Ovary (tissue), 9 donors: ENCODE measurements around the gene DRD1. TPM values are rescaled to one million over a fixed set of nuclear protein-coding genes. Genes with fewer than 3 reads are reported as not detected.

Experiments
- DNase-seq, 5 donors: peaks; one replicate each; pipeline ENCODE4 v3.0.0-alpha.2; 2019 to 2020
- H3K27ac ChIP-seq, 2 donors: fragments of 200-600 bp; one replicate each; pipeline versions ENCODE4 v1.5.1 to v1.8.0; 2019 to 2022
- H3K27me3 ChIP-seq: fragments of 200-600 bp; one replicate; pipeline ENCODE4 v1.8.0; 2022
- H3K36me3 ChIP-seq: fragments of 200-600 bp; sonication (generic); one replicate; pipeline ENCODE4 v1.5.1; 2019
- H3K4me1 ChIP-seq: one replicate; pipeline ENCODE4 v1.8.1; 2013; ENCODE audit warnings: mild to moderate bottlenecking, moderate library complexity; ENCODE audit not compliant: insufficient read depth
- H3K4me3 ChIP-seq: fragments of 200-600 bp; sonication (generic); one replicate; pipeline ENCODE4 v1.5.1; 2017
- H3K9me3 ChIP-seq, 2 donors: fragments of 200-600 bp in 1 of 2; sonication (generic) in 1 of 2; one replicate each; pipeline versions ENCODE4 v1.5.1 to v1.8.1; 2013 to 2019; ENCODE audit warnings: mild to moderate bottlenecking in 1 of 2, moderate library complexity in 1 of 2
- CTCF ChIP-seq, 3 donors: fragments of 450-650 bp in 2 of 3; fragments of 200-600 bp in 1 of 3; IDR thresholded peaks; one replicate each; pipeline versions ENCODE4 v1.5.1 to v1.8.0; 2016 to 2022; ENCODE audit warnings: antibody characterized with exemption in 3 of 3, mild to moderate bottlenecking in 1 of 3
- EP300 ChIP-seq: sonication (generic); formaldehyde crosslinking; IDR thresholded peaks from one replicate; pipeline ENCODE4 v1.6.1; 2017; ENCODE audit warnings: antibody characterized with exemption
- POLR2A ChIP-seq: fragments of 450-650 bp; IDR thresholded peaks from one replicate; pipeline ENCODE4 v1.6.1; 2017; ENCODE audit warnings: antibody characterized with exemption, mild to moderate bottlenecking, moderate library complexity
- WGBS, 3 donors: extraction: QIAGEN DNeasy Blood & Tissue Kit in 1 of 3; methylation state at CpG; one replicate each; pipeline versions ENCODE4 v1.1.5 to v1.1.7; 2013 to 2017; 5-methylcytosine and 5-hydroxymethylcytosine counted together
- intact Hi-C, 4 donors: fragments of 100-400 bp; cut with DNase I; formaldehyde crosslinking; loops; one replicate each; pipeline versions ENCODE4 v1.11.0 to v1.15.1; 2022 to 2023
- polyA plus RNA-seq, 2 donors: library from polyadenylated mRNA; stranded (reverse); fragments of 200-250 nt in 1 of 2; fragments of 350-450 nt in 1 of 2; fragmentation: Illumina TruSeq in 1 of 2; extraction: RNeasy Lipid Tissue Mini Kit (QIAGEN cat#74804) in 1 of 2; gene quantifications; one replicate each; pipeline ENCODE4 v1.2.3, GENCODE V29; 2013 to 2014
- total RNA-seq, 7 donors: library from RNA; depleted of rRNA in 2 of 7; stranded (reverse); fragments of >200 nt in 2 of 7; fragmentation: NEBNext Ultra II Directional in 3 of 7; extraction: Animal tissue kit (Norgen Biotek cat#: 25700) in 3 of 7; gene quantifications; one replicate each; pipeline versions ENCODE4 v1.1.0 to v1.2.4, GENCODE V29; 2016 to 2023
- donor health status: DM: no; HTN: no; CAD: no; lungs with moderate emphysema.
- donor health status: DM: no; HTN: no; CAD: no.
- donor health status: Bipolar disorder and iron deficiency.
- donor health status: DM: yes; HTN: yes; CAD: no.
- donor health status: DM: no; HTN: no; CAD: no.
- donor health status: DM: yes; HTN: yes; CAD: no.

Gene DRD1
- total and polyA plus RNA-seq, 9 donors, result 0.10 to 0.42 (median 0.15) TPM; not detected in 1

- no peak for DNase-seq
- Histone ChIP-seq H3K27me3 (no peaks in the 10 kb centered on the region), H3K4me3 (no peak overlapping the region), H3K9me3 (no peaks in the 10 kb centered on the region), H3K4me1 (peaks cover 9% of the 10 kb centered on the region), H3K27ac (no peak overlapping the region), H3K36me3 (no peaks in the 10 kb centered on the region)
- 58 to 67% (median 66%) methylated on average over 5 of the region's 5 CpGs for WGBS, 3 donors
- intact Hi-C loops, result no loop called here
- TF ChIP-seq CTCF (IDR thresholded peaks at IDR 0.05), result no peak
- TF ChIP-seq POLR2A, result no peak
These were observed 33.5 kb upstream of the DRD1 start for GRCh38 chr5:175477440-175477839.

DNA sequence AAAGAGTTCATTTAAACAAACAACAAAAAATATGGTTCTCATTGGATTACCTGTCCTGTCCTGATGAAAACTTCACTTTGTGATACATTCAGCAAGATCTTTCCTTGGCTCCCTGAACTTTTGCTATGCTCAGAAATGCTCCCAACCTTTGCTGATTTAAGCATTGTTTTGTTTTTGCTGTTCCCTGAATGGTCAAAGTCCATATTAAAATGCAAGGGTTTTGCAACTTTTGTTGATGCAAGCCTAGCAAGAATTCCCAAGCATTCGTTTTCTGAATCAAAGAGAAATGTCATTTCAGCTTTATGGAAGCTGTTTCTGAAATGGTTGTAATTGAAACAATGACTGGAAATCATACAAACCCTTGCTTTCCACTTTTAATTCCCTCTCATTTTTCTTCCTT lies 31.3 kb upstream of the DRD1 start:
- intact Hi-C loops, result no loop called here
- WGBS, 3 donors, result 31 to 57% (median 34%) methylated on average over 1 of the region's 1 CpG
- Histone ChIP-seq H3K4me3 (no peak overlapping the region), H3K9me3 (no peaks in the 10 kb centered on the region), H3K36me3 (no peaks in the 10 kb centered on the region), H3K27me3 (no peaks in the 10 kb centered on the region), H3K27ac (no peak overlapping the region), H3K4me1 (peaks cover 7% of the 10 kb centered on the region)
- no peak for TF ChIP-seq EP300
- TF ChIP-seq CTCF (IDR thresholded peaks at IDR 0.05), result no peak
- TF ChIP-seq POLR2A, result no peak
- no peak for DNase-seq

GRCh38 chr5:175472378-175472777 lies 28.4 kb upstream of the DRD1 start:
- Histone ChIP-seq H3K4me3 (no peak overlapping the region), H3K4me1 (no peaks in the 10 kb centered on the region), H3K36me3 (no peaks in the 10 kb centered on the region), H3K27ac (no peak overlapping the region), H3K9me3 (no peaks in the 10 kb centered on the region), H3K27me3 (no peaks in the 10 kb centered on the region)
- TF ChIP-seq CTCF (IDR thresholded peaks at IDR 0.05) (no peak), EP300 (no peak), POLR2A (no peak)
- no peak for DNase-seq
- intact Hi-C loops, result no loop called here

- Histone ChIP-seq H3K4me1 (no peaks in the 10 kb centered on the region), H3K36me3 (no peaks in the 10 kb centered on the region), H3K27me3 (no peaks in the 10 kb centered on the region), H3K27ac (no peak overlapping the region), H3K4me3 (no peak overlapping the region), H3K9me3 (no peaks in the 10 kb centered on the region)
- no peak for DNase-seq
- intact Hi-C loops, result no loop called here
- 64 to 78% (median 69%) methylated on average over 6 of the region's 6 CpGs for WGBS, 3 donors
- TF ChIP-seq EP300 (no peak), POLR2A (no peak), CTCF (IDR thresholded peaks at IDR 0.05) (no peak)
These were observed 27.6 kb upstream of the DRD1 start for GRCh38 chr5:175471628-175472027.

DNA sequence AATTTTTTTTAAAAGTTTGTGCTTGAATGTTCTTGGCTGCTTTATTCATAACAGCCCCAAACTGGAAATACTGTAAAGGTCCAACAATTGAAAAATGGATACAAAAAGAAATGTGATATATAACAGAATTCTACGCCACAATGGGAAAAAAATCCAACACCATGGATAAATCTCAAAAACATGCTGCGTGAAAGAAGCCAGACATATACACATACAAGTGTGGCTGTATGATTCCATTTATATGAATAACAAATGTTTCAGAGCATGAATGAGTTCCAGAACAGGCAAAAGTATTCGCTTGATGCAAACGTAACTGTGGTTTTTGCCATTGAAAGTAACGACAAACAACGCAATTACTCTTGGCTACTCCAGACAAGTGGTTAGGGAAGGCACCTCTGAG lies 27.2 kb upstream of the DRD1 start:
- WGBS, 3 donors, result 88 to 90% (median 89%) methylated on average over 6 of the region's 6 CpGs

More for the DNA sequence above, 27.2 kb upstream of the DRD1 start:
- Histone ChIP-seq H3K9me3 (no peaks in the 10 kb centered on the region), H3K4me1 (no peaks in the 10 kb centered on the region), H3K36me3 (no peaks in the 10 kb centered on the region), H3K27ac (no peak overlapping the region), H3K4me3 (no peak overlapping the region), H3K27me3 (no peaks in the 10 kb centered on the region)
- TF ChIP-seq CTCF (IDR thresholded peaks at IDR 0.05), result no peak
- no peak for TF ChIP-seq EP300
- TF ChIP-seq POLR2A, result no peak
- DNase-seq, result no peak
- intact Hi-C loops, result no loop called here
